Stimulated activated CD4-positive, alpha-beta T cell treated with anti-CD3 and anti-CD28 coated beads, Interleukin-15, amount 100 ng/mL, for 1 hour (primary cell): ENCODE measurements around the gene SCN1A.
"Not testable (repeated sequence)": the region's sequence is repeated elsewhere in the genome, so short reads cannot be mapped to it uniquely, and the experiment has no call there.

ENCODE experiments used
- DNase-seq, 2 donors: peaks; one replicate each; pipeline ENCODE4 v3.0.0-alpha.2; 2020; ENCODE audit warnings: low read depth in 1 of 2, low spot score in 1 of 2

SCN1A gene

DNA sequence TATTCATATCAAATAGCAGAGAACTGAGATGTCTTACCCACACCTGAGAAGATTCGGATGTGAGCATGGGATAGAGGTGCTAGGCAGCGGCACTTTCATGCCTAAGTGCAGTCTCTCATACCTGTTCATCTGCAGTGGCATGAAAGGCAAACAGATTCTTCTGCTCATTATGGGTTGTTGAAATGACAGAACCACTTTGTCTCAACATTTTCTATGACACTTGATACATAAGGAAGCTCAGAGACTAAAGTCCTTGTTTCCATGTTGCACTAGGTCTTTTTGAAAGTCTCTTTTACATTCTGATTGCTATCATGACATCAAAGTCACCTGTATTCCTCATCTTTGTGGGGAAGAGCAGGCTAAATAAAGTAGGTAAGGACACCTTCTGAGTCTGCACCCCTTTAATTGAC lies 8.0 kb upstream of the SCN1A start:
- DNase-seq: no peak

DNA sequence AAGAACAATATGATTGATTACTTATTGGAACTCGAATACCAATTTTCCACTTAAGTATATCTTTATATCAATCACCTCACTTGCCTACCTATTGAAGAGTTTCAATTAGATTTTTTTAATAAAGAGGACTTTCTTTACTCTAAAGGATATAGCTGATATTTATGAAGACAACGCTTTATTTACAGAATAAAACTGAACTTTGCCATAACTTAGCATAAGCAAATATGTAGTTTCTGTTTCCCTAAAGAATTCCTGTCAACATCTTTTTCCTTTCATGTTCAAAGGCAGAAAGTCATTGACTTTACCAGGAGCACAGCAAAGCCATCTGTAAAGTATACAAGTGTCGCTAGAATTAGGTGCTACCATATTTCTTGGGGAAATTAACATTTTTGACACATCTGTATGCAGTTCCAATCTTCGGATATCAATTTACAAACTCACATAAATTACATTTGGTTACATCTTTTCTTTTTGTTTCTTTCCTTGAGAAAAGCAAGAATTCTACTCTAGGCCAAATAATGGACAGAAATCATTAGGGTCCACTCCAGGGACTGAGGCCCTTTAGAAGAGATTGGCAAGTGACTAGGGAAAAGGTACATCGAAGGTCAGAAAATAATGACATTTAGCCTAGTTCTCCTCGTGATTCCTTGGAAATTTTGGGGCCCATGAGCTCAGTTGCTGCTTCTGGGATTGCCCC lies 7.5 kb upstream of the SCN1A start:
- no peak for DNase-seq

DNA sequence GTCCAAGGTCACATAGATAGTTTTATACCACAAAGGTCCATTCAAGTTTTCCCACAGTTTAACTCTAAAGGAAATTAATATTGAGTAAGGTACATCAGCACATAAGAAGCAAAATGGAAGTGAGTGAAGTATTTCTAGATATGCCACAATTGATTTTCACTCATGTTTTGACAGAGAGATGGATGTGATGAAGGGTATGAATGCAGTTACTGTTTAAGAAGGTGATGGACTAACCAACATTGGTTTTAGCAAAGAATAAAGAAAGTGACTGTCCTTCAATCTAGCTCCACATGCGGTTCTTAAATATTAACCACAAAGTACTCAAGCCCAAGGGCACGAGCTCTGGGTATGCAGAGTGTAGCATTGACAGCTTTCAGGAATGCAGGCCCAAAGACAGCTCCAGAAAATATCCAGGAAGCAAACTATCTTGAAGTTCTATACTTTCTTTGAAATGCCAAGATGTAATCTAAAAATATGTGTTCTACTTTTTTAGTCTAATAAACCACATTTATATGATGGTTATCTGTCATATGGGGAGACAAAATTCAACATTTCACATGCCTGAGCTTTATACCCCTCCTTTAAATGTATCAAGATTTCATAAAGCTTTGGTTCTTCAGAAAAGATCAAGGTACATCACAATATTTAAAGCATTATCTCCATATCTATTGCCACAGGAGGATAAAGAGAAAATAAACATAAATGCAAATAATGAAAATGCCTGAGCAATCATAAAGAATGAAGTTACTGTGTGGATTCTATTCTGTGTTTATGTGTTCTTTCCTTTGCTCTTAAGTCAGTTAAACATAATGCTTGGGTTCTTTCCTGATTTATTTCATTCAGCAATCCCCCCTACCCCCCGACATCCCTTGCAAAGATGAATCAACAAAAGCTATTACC lies 6.7 kb upstream of the SCN1A start:
- DNase-seq: no peak

DNA sequence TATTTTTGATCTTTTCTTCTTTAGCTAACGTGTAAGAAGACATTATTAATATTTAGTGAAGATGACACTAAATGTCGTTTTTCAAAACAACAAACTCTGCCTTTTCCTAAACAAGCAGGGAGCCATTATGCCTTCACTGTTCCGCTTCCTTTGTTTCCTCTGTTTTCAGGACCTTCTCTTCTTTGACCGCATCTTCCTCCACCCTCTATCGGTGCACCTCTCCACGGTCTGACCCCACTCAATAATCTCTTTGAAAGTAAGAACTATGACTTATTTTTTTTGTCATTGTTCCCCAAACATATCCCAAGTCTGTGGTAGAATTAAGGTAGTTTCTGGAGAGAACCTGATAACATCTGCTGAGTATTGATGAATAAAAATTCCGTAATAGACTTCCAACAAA lies 5.8 kb upstream of the SCN1A start:
- DNase-seq: no peak

DNA sequence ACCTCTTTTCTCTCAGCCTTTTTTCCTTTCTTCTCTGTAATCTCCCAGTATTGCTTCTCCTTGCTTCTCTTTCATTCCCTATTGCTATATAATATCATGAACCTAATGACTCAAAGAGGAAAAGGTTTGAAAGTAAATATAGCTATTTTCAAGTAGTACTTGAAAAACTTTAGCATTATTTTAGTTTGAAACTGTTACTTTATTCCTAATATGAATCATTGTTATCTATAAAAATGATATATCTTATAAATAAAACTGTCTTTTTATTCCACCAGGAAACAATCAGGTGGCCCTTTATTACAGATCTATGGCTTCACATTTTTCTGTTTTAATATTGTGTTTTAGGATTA lies 311 bp upstream of the SCN1A start:
- no peak for DNase-seq

DNA sequence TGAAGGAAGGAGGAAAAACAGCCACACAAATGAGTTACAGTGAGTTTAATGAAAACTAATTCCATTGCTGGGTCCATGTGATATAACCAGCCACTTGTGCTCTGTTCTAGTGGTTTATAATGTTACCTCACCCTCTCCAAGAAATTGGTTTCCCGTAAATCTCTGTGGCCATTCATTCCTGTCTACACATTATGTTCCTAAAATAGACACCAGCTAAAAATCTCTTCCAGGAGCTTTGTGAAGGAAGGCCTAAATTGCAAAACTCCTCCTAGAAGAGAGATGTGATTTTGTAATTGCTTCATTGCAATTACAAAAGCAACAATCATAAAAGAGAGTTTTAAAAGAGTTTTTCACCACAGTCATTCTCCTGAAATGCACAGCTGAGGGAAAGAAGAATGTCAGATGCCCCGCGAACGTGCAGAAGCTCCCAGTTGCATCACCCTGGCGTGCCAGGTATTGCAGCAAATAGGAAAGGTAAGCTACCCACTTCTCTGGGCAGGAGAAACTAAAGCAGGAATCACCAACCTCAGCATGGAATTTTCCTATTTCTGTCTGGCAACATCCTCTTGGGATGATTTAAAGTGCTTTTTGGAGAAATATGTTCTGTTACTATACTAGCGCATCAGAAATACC lies 1.7 kb downstream of the SCN1A start:
- DNase-seq: no peak

DNA sequence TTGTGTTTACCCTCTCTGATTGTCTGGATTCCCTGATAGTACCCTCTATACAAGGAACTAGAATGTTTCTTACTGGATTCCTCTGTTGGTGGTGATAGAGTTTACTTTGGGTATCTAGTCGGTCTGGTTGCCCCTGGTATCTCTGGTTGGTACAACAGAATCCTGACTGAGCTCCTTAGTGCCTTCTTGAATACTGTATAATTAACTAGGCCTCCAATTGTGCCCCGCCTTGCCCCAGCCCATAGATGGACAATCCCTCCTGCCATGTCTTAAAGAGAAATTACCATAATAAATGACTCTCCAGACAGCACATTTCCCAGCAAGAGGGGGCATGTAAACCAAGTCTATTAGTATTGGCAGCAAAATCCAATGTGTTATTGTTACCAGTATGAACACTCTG lies 2.3 kb downstream of the SCN1A start:
- no peak for DNase-seq

DNA sequence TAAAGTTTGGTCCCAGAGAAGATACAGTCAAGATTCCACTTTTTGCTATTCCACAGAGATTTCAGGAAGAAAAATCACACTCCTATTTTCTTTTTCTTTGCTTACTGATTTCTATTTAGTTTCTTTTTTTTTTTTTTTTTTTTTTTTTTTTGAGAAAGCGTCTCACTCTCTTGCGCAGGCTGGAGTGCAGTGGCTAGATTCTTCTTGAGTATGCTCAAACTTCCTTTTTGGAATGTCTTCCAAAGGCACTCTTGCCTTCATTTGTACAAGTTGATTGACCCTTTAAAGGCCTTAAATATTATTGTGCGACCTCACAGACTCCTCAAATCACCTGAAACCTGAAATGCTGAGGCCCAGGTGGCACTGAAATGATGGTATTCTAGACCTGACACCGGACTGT lies 9.6 kb downstream of the SCN1A start:
- DNase-seq: no peak

DNA sequence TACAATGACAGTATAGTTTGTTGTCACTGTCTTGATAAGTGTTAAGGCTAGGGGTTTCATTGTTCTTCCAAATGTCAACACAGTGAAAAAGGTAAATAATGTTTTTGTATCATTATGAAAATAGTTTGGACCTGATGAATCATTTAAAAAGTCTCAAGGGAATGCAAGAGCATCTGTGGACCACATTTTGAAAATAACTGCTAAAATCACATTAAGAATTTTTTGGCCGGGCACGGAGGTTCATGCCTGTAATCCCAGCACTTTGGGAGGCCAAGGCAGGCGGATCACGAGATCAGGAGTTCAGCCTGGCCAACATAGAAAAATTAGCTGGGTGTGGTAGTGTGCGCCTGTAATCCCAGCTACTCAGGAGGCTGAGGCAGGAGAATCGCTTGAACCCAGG lies 10.3 kb downstream of the SCN1A start:
- no peak for DNase-seq

DNA sequence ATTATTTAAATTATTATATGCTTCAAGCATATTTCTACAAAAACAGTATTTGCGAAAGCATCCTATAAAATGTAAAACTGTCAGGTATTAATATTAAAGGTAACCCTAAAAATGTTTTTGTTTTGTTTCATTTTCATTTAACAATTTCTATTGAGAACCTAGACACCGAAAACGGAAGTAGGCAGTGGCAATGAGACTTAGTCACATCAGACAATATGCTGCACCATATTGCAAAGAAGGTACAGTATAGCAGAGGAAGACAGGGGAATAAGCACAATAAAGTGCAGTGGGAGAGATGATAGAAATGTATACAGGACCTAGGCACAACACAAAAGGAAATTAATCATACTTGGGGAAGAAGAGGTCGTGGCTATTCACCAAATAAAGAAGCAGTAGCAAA lies 12.2 kb downstream of the SCN1A start:
- DNase-seq: no peak

DNA sequence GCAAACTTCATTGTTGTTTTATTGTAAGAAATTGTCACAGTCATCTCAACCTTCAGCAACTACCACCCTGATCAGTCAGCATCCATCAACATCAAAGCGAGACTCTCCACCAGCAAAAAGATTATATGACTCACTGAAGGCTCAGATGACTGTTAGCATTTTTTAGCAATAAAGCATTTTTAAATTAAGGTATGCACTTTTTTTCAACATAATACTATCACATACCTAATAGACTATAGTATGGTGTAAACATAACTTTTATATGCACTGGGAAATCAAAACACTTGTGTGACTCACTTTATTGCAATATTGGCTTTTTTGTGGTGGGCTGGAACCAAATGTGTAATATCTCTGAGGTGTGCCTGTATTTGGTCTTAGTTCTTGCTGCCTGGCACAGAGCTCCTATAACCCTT lies 15.6 kb downstream of the SCN1A start:
- no peak for DNase-seq

DNA sequence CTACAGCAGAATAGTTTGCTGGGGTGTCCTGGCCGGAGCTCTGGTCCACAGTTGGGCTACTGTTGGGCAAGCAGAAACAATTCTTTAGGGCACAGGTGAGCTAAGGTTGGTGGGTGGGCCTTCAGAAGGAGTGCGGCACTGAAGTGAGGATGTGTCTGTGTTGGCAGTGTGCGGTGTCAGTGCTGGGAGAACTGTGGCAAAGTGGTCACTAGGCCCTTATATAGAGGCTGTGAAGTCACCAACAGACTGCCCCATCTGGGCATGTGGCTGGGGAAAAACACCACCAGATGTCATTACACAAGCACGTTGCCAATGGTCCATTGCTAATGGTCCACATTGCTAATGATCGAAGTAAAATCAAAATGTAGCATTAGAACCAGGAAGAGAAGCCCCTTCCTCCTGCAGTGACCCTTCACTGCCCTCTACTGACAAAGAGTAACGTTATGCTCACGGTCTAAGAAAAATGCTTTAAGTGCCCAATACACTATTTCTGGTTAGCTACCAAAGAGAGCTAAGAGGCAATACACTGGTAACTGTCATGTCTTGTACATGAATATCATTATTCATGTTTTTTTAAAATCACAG lies 21.3 kb downstream of the SCN1A start:
- DNase-seq: no peak

DNA sequence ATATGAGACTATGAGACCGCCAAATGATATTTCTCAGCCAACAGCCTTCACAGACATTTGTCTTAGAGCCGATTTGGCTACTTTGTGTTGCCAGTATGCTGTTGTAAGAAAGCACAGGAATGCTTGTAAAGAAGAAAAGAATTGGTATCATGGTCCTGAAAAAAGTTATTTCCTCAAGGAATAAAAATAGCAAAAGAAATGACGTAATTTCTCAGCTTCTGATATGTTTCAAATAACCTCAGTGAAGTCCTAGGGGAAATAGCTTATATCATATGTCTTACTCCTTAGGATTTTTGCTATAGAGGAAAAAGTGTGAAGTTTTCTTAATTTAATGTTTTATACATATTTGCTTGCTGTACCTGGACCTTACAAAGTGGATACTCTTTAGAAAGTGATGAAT lies 23.0 kb downstream of the SCN1A start:
- DNase-seq: no peak

DNA sequence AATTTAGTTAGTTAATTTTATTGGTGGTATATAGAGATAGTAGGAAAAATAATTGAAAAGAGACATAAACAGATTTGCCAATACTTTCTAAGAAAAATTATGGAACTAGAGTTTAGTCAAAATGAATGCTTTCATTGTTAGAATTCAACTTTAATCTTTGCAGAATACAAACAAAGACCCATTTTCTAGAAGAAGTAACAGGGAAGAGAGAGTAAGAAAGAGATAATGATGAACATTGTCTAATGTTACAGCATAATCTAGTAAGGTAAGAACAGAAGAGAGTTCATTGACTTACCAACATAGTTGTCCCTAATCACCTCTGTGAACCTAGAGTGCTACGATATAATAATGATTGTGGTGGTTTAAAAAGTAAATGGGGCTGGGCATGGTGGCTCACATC lies 23.7 kb downstream of the SCN1A start:
- DNase-seq: no peak

DNA sequence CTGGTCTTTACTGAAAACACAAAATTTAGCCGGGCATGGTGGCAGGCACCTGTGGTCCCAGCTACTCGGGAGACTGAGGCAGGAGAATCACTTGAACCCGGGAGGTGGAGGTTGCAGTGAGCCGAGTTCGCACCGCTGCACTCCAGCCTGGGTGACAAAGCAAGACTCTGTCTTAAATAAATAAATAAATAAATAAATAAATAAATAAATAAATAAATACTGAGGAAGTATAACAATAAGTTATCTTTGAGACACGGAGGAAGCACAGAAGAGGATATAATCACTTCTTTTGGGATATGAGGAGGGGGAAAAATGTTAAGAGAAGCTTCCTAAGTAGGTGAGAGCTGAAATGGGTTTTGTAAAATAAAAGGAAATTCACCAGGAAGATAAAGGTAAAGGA lies 24.5 kb downstream of the SCN1A start:
- DNase-seq: not testable (repeated sequence)

DNA sequence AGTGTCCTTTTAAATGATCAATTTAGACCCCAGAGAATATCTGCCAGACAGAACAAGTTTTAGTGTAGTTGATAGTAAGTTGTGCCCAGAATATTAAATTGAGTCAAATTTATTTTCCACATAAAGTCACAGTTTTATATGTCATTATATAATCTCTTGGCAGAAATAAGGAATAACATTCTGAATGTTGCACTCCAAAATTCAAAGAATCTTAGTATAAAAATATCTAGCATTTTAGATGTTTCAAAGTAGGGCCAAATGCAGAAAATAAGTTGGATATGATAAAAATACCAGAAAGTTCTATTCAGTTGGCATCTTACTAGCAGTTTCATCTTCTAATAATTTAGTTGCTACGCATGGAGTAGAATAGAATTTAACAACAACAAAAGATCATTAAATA lies 33.5 kb downstream of the SCN1A start:
- DNase-seq: no peak

DNA sequence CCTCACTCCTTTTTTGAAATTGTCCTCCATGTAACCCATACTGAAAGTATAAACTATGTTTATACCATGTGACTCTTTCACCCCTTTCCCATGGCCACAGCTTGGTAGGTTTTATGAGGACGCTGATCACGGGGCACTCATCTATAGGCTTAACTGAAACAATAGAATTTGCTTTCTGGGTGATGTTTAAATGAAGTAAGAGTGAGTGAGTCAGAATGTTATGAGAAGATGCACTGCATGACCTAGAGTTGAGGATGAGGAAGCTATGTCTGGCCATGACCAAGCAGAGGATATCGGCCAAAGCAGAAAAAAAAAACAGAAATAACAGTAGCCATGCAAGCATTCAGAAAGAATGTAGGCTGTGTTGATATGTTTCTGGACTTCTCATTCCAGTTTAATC lies 34.9 kb downstream of the SCN1A start:
- no peak for DNase-seq

DNA sequence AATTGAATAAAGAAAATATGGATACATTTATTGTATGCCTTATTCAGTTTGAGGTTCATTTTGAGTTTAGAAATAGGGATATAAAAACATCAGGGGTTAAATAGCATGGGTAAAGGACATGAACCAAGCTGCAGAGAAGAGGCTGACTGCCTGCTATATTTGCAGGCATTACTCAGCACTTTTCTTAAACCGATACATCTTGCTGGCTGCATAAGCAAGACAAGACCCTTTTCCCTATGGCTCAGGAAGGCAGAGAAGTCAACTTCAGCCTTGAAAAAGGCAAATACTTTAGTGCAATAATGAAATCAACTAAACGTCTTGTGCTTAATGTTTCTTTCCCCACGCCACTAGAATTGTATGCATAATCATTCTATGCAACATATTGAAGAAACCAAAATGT lies 36.4 kb downstream of the SCN1A start:
- DNase-seq: no peak

DNA sequence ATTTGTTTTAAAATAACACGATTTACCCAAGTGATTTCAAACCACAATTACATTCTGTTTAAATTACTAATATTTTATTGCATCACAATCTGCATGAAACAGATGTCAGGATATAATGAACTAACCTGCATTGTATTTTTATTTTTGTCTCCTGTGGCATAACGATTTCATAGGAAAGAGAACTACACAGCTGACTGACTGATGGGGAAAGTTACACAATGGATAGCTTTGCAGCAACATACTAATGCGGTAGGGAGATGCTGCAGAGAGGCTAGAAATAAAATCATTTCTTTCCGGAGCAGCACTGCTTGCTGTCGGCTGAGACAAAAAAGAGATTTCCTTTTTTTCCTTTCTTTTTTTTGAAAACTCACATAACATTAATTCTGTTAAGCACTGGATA lies 36.9 kb downstream of the SCN1A start:
- DNase-seq: no peak

DNA sequence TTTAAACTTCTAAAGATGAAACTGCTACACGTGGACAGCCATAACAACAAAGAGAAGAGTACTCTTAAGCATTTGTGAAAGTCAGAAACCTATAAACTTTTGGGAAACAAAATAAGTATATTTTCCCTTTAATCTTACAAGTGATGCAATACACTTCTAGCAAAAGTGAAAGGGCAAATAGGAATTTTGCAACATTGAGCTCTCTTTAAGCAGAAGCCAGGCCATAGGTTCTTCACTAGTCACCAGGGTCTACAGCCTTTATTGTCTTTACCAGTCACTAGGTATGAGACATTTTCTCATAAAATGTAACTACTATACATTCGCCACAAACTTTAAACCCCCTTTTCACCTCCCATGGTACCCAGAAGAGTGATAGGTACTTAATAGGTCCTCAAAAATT lies 37.5 kb downstream of the SCN1A start:
- no peak for DNase-seq

DNA sequence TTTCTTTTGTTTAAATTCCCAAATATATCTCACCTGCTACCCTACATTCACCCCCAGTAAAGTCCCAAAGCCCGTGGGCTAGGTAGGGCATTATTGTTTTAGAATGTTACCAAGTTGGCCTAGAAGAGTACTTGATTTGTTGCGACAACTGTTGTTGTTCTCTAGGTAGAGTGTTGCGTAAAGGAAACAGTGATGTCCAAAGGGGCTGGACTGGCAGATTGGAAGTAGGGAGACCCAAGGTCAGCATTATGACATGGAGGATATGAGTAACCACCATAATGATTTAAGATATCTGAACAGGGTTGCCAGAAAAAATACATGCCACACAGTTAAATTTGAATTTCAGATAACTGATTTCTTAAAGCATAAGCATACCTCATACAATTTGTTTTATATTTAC lies 39.2 kb downstream of the SCN1A start:
- no peak for DNase-seq

DNA sequence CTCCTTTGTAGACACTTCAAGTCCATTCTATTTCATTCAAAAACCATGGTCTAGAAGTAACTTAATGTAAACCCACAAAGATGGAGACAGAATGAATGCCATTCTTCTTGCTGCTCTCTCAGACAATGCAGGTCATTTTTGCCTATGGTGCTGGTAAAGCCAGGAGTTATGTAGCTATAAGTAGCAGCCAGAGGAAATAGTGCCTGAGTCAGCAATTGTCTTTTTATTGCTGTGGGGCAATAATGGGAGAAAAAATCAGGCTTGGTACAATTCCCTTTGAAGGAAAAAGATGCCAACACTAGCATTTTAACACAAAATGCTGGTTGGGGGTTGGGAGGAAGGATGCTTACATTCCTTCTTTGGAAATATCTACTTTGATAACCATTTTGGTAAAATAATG lies 43.5 kb downstream of the SCN1A start:
- no peak for DNase-seq
